Subcutaneous adipose tissue (tissue), 4 donors: ENCODE results near the gene CKM. TPM values are rescaled to one million over a fixed set of nuclear protein-coding genes. Genes with fewer than 3 reads are reported as not detected.

ENCODE experiments used
- total RNA-seq, 4 donors: library from RNA; depleted of rRNA; stranded (reverse); fragments of >200 nt; gene quantifications; one replicate each; pipeline ENCODE4 v1.1.0, GENCODE V29; 2016
- TF ChIP-seq, protein P1 (sequence below): fragments of 450-650 bp; IDR thresholded peaks from one replicate; pipeline ENCODE4 v1.5.1; 2016; ENCODE audit warnings: low read depth, mild to moderate bottlenecking, control low read depth, antibody characterized with exemption, moderate library complexity

CKM gene
- total RNA-seq, 4 donors from 2014 or later, result not detected

DNA sequence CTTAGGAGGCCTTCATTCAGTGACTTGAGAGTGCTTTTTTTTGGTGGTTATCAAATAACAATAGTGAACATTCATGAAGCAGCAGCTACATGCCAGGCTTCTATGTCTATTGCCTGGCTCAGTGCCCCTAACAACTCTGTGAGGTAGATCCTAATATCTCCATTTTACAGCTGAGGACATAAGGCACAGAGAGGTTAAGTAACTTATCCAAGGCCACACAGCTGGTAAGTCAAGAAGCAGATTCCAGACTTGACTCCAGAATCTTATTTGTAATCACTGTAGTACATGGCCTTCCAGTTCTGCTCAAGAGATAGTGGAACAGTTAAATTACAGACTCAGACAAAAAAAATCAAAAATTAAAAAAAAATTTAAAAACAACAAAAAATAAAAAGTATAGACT lies 26.8 kb downstream of the CKM start:
- TF ChIP-seq, protein P1, sequence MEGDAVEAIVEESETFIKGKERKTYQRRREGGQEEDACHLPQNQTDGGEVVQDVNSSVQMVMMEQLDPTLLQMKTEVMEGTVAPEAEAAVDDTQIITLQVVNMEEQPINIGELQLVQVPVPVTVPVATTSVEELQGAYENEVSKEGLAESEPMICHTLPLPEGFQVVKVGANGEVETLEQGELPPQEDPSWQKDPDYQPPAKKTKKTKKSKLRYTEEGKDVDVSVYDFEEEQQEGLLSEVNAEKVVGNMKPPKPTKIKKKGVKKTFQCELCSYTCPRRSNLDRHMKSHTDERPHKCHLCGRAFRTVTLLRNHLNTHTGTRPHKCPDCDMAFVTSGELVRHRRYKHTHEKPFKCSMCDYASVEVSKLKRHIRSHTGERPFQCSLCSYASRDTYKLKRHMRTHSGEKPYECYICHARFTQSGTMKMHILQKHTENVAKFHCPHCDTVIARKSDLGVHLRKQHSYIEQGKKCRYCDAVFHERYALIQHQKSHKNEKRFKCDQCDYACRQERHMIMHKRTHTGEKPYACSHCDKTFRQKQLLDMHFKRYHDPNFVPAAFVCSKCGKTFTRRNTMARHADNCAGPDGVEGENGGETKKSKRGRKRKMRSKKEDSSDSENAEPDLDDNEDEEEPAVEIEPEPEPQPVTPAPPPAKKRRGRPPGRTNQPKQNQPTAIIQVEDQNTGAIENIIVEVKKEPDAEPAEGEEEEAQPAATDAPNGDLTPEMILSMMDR, result no peak

GRCh38 chr19:45294291-45295029 lies 28.2 kb downstream of the CKM start:
- TF ChIP-seq, protein P1, result no peak

DNA sequence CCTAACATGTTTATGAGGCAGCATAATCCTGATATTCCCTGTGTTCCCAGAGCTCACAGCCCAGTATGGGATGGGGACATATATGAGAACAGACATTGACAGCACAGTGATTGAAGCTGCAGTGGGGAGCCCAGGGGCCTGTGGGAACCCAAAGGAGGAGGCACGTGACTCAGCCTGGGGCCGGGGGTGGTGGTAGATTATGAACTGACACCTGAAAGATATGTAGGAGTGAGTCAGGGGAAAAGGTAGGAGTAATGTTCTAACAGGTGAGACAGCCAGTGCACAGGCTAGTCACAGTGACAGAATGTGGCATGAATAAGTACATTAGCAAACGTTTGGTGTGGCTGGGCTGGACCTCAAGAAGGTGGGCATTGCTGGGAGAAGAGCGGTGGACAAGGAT lies 29.0 kb downstream of the CKM start:
- TF ChIP-seq, protein P1, result no peak

GRCh38 chr19:45291834-45292233 lies 30.8 kb downstream of the CKM start:
- TF ChIP-seq, protein P1, result no peak

- TF ChIP-seq, protein P1, result no peak
These were observed 32.2 kb downstream of the CKM start for GRCh38 chr19:45290381-45290931.

DNA sequence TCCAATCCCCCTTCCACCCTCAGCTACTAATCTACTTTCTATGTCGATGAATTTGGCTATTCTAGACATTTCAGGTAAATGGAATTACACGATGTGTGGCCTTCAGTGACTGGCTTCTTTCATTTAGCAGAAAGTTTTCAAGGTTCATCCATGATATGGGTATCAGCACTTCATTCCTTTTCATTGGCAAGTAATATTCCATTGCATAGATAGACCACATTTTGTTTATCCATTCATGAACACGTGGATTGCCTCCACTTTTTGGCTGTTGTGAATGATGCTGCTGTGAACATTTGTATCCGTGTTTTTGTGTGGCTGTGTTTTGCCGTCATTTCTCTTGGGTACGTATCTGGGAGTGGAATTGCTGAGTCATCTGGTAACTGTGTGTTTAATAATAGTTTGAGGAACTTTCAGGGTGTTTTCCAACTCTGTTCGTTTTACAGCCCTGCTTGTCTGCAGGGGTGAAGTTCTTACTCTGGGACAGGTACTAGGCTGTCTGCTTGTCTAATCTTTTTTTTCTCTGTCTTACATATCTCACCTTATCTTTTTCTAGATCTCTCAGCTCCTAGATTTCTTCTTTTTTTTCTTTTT lies 39.1 kb downstream of the CKM start:
- TF ChIP-seq, protein P1, result no peak

- TF ChIP-seq, protein P1, result no peak
These were observed 42.2 kb downstream of the CKM start for GRCh38 chr19:45280471-45280961.
